NCI-H2107 (cell line): ENCODE results near the gene GPANK1.

Experiments used
- DNase-seq: peaks from one replicate; lab custom pipeline; 2025; lab: John Stamatoyannopoulos, UW

Gene GPANK1

GRCh38 chr6:31617010-31617409, 47.8 kb downstream of the GPANK1 start:
- DNase-seq, result no peak

DNA sequence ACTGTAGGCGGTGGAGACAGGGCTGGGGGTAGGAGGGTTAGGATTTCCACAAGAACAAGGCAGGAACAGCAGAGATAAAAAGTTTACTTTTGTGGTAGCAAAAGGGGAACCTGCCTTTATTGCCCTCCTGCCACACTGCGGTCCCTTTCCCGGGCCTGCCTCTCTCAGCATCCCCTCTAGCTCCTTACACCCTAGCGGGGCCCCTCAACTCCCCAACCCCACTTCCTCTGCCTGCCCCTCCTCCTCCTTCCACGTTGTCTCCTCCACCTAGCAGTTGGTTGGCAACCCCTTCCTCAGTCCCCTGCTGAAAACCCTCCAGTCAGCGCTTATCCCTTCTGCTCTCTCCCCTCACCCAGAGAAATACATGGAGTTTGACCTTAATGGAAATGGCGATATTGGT, 49.0 kb downstream of the GPANK1 start:
- no peak for DNase-seq

DNA sequence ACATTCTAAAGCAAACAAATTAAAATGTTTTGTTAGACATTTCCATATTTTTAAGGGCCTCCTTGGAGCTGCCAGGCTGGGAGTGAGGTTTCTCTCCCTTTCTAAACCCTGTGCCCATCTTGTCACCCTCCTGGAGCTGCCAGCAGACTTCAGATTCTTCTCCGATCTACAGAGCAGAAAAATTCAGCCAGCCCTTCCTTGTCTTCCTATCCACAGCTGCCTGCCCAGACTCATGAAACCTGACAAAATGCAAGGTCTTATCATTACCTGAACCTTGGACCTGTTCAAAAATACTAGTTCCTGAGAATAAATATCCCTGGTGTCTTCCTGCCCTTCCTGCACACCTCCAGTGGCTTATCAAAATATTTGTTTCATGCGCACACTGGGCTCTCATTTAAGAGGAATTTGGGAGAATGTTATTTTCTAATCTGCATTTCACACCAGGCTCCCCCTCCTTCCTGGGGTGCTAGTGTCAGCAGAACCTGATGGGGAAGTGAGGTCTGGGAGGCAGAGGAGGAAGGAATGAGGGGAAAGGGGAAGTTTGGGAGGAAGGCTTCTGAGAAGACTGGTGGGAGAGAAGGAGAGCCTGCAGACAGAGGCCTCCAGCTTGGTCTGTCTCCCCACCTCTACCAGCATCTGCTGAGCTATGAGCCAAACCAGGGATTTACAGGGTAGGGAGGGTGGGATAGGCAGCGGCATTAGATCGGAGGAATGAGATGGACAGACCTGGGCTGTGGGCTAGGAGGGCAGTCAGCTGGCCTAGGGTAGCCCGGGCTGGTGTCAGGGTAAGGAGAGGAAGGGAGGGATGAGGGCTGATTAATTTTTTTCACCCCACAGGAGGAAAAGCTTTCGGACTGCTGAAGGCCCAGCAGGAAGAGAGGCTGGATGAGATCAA, 49.9 kb downstream of the GPANK1 start, which contains the start of gene AIF1:
AIF1 (plus strand) TSS at position 551 of the 895 bp plus-strand sequence; CDS start at position 647, 96 bp downstream.
- no peak for DNase-seq

DNA sequence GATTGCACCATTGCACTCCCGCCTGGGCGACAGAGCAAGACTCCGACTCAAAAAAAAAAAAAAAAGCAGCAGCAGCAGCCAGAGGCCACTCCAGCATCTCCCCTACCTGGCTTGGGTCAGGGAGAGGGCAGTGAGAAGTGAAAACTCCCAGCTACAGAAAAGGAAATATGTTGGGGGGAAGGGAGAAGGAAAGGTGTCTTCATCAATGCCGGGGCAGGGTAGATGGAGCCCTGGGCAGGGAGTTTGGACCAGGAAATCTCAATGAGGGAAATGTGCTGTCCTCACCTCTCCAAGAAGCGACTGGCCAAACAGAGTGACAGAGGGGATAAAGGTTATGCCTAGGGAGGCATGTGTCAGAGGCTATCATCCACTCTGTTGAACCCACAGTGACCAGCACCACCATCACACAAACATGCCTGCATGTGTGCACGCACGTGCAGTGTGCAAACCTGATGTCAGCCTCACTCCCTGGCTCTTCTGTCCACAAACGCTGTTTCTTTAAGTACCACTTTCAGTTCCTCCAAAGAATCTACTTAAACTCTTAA, 50.6 kb downstream of the GPANK1 start:
- no peak for DNase-seq
